Activated T-cell treated with anti-CD3 and anti-CD28 coated beads, Interleukin-2, amount 50 U/mL, for 72 hours (primary cell): Measurements from ENCODE around the gene ALDH9A1. TPM values are rescaled to one million over a fixed set of nuclear protein-coding genes. Genes with fewer than 3 reads are reported as not detected.
A peak's percentile ranks its signal among the peaks of the same experiment; 100 is the strongest.
"Not testable (repeated sequence)": the region's sequence is repeated elsewhere in the genome, so short reads cannot be mapped to it uniquely, and the experiment has no call there.

Source experiments
- ATAC-seq, 2 donors: fragments of 150-1000 bp; cut with Tn5 transposase; replicated peaks in 1 of 2; 2 replicates each; pipeline ENCODE4 v1.10.0; 2021; ENCODE audit warnings: moderate library complexity in 2 of 2, mild to moderate bottlenecking in 1 of 2
- DNase-seq, 2 donors: peaks; one replicate each; pipeline ENCODE4 v3.0.0; 2021 to 2022; ENCODE audit warnings: mixed read lengths in 1 of 2
- H3K27ac Mint-ChIP-seq: one replicate; pipeline ENCODE4 v1.8.0; 2022; ENCODE audit warnings: mild to moderate bottlenecking, moderate library complexity, mixed read lengths
- H3K27me3 Mint-ChIP-seq: one replicate; pipeline ENCODE4 v1.8.0; 2022; ENCODE audit warnings: low read depth, mixed read lengths
- H3K36me3 Mint-ChIP-seq, 2 donors: one replicate each; pipeline ENCODE4 v1.8.0; 2022; ENCODE audit warnings: mixed read lengths in 2 of 2, mild to moderate bottlenecking in 1 of 2; ENCODE audit not compliant: insufficient read depth in 2 of 2
- H3K4me1 Mint-ChIP-seq: one replicate; pipeline ENCODE4 v1.8.0; 2022; ENCODE audit warnings: low read depth, mixed read lengths
- H3K4me3 Mint-ChIP-seq, 2 donors: one replicate each; pipeline ENCODE4 v1.8.0; 2022; ENCODE audit warnings: mild to moderate bottlenecking in 2 of 2, mixed read lengths in 2 of 2, moderate library complexity in 2 of 2
- H3K9me3 Mint-ChIP-seq, 2 donors: one replicate each; pipeline ENCODE4 v1.8.0; 2022; ENCODE audit warnings: mixed read lengths in 2 of 2
- total RNA-seq, 2 donors: library from RNA; stranded (reverse); gene quantifications; one replicate each; pipeline ENCODE4 v1.2.3, GENCODE V29; 2022

Gene ALDH9A1
- 10 to 100 TPM; 28.0 to 38.8 TPM for total RNA-seq

DNA sequence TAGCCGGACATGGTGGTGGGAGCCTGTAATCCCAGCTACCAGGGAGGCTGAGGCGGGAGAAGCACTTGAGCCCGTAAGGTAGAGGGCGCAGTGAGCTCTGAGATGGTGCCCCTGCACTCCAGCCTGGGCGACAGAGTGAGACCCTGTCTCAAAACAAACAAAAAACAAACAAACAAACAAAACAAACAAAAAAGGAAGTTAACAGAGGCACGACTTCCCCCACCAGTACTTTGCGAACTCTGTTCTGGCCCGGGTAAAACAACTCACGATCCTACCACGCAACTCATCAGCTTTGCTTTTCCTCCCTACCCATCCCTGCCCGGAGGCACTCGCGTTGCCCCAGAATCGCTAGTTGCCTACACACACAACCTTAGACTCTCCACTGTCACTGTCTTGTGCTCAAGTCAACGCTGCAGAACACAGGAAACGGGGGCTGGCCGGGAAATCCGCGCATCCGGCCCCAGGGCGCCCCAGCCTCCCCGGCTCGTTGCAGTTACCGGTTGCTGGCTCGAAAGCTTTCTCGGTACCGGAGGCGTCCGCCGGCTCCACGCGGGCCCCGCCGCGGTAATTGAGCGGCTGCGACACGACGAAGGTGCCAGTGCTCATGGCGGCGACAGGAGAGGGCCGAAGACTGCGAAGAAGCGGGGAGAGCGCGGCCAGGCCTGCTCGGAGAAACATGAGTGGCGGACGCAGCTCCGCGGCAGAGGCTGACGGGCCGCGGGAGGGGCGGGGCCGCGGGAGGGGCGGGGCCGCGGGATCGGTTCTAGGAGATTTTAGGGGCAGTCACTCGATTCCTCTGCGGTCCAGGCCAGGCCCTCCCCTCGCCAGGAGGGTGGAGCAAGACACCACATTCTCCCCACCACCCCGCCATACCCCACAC, at the start of gene ALDH9A1:
Gene ALDH9A1 (minus strand): TSS at position 682 of the 880 bp plus-strand sequence. CDS start 4 bp downstream, at position 678.
- ATAC-seq (peak; percentile 93), DNase-seq (peak; percentile 89 to 90)
- H3K9me3 Mint-ChIP-seq, result no peaks in the 10 kb centered on the region
- peaks cover 26% of the 10 kb centered on the region for H3K4me1 Mint-ChIP-seq
- peak within 1 kb of the TSS; percentile 98 to 99 for H3K4me3 Mint-ChIP-seq
- H3K27ac Mint-ChIP-seq, result peak within 1 kb of the TSS; percentile 79
- H3K36me3 Mint-ChIP-seq, result peaks cover 3 to 8% of the 10 kb centered on the region in 2 donors
- no peaks in the 10 kb centered on the region for H3K27me3 Mint-ChIP-seq

- no peaks in the 10 kb centered on the region for H3K27me3 Mint-ChIP-seq
- H3K27ac Mint-ChIP-seq, result peak overlapping the region; percentile 16
- ATAC-seq, result no peak
- H3K9me3 Mint-ChIP-seq, result no peaks in the 10 kb centered on the region
- H3K4me1 Mint-ChIP-seq, result no peaks in the 10 kb centered on the region
- peaks cover 4 to 14% of the 10 kb centered on the region in 2 donors for H3K36me3 Mint-ChIP-seq
- no peak for DNase-seq
- H3K4me3 Mint-ChIP-seq, result no peak overlapping the region
Observed at GRCh38 chr1:165747632-165748447, 49.5 kb upstream of the ALDH9A1 start.

DNA sequence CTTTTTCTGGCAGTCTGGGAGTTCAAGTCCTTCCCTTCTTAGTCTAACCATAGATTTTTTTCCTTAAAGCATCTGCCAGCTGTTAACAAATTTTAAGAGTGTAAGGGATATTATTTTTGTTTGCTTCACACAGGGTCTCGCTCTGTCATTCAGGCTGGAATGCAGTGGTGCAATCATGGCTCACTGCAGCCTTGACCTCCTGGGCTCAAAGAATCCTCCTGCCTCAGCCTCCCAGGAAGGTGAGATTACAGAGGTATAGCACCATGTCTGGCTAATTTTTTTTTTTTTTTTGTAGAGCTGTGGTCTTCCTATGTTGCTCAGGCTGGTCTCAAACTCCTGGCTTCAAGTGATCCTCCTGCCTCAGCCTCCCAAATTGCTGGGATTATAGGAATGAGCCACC, 46.6 kb upstream of the ALDH9A1 start:
- ATAC-seq, H3K4me3 Mint-ChIP-seq, H3K4me1 Mint-ChIP-seq, H3K9me3 Mint-ChIP-seq, DNase-seq, H3K27me3 Mint-ChIP-seq, H3K27ac Mint-ChIP-seq: not testable (repeated sequence)
- peaks cover 9 to 35% of the 10 kb centered on the region in 2 donors for H3K36me3 Mint-ChIP-seq

- H3K27ac Mint-ChIP-seq, result no peak overlapping the region
- peaks cover 5 to 37% of the 10 kb centered on the region in 2 donors for H3K36me3 Mint-ChIP-seq
- no peaks in the 10 kb centered on the region for H3K9me3 Mint-ChIP-seq
- H3K4me1 Mint-ChIP-seq, result no peaks in the 10 kb centered on the region
- H3K27me3 Mint-ChIP-seq, result no peaks in the 10 kb centered on the region
- DNase-seq (no peak), ATAC-seq (no peak)
- H3K4me3 Mint-ChIP-seq, result no peak overlapping the region
Observed at GRCh38 chr1:165742194-165742593, 43.8 kb upstream of the ALDH9A1 start.

DNA sequence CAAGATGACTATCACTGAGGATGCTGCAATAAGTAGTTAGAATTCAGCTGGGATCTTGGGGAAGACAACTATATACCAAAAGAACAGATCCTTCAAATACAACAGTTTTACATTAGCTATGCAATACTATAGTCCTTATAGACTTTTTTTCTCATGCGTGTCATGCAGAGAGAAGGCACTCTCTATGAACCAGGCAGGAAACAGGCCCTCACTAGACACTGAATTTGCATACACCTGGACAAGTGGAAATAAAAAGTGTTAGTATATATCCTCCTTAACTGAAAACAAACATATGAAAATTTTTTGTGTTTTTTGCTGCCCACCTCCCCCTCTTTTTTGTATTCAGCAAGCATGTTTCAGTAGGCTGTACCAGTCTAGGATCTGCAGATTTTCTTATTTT, 40.4 kb upstream of the ALDH9A1 start:
- Mint-ChIP-seq H3K4me3 (no peak overlapping the region), H3K9me3 (no peaks in the 10 kb centered on the region), H3K27me3 (no peaks in the 10 kb centered on the region), H3K4me1 (no peaks in the 10 kb centered on the region), H3K27ac (no peak overlapping the region), H3K36me3 (peaks cover 5 to 33% of the 10 kb centered on the region in 2 donors)
- ATAC-seq, result no peak
- DNase-seq, result no peak

GRCh38 chr1:165737196-165737595, 38.8 kb upstream of the ALDH9A1 start:
- ATAC-seq (no peak), DNase-seq (no peak)
- no peaks in the 10 kb centered on the region for H3K4me1 Mint-ChIP-seq
- H3K36me3 Mint-ChIP-seq, result peaks cover 2 to 21% of the 10 kb centered on the region in 2 donors
- H3K27me3 Mint-ChIP-seq, result no peaks in the 10 kb centered on the region
- H3K27ac Mint-ChIP-seq, result no peak overlapping the region
- no peaks in the 10 kb centered on the region for H3K9me3 Mint-ChIP-seq
- no peak overlapping the region for H3K4me3 Mint-ChIP-seq

- H3K4me3 Mint-ChIP-seq, result no peak overlapping the region
- no peaks in the 10 kb centered on the region for H3K9me3 Mint-ChIP-seq
- no peaks in the 10 kb centered on the region for H3K27me3 Mint-ChIP-seq
- peaks cover 0 to 4% of the 10 kb centered on the region in 2 donors for H3K36me3 Mint-ChIP-seq
- H3K4me1 Mint-ChIP-seq, result no peaks in the 10 kb centered on the region
- H3K27ac Mint-ChIP-seq, result no peak overlapping the region
- no peak for DNase-seq
- no peak for ATAC-seq
Observed at GRCh38 chr1:165734906-165735305, 36.5 kb upstream of the ALDH9A1 start.

DNA sequence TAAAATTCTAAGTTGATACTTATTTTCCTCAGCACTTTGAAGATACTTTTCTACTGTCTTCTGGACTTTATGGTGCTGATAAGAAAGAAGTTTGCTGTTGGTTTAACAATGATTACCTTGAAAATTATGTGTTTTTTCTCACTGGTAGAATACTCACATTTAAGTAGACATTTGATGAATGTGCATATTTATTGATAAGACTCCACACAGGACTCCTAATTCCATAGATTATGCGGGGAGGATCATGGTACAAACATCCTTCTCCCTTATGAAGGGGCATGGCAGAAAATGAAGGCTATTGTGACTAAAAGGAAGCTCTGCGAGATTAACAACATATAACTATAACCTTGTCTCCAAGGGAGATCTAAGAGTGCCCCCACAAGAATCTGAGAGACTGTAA, 28.5 kb upstream of the ALDH9A1 start:
- no peak overlapping the region for H3K4me3 Mint-ChIP-seq
- H3K9me3 Mint-ChIP-seq, result no peaks in the 10 kb centered on the region
- H3K27me3 Mint-ChIP-seq, result no peaks in the 10 kb centered on the region
- H3K36me3 Mint-ChIP-seq, result peaks cover 0 to 6% of the 10 kb centered on the region in 2 donors
- DNase-seq (no peak), ATAC-seq (no peak)
- H3K4me1 Mint-ChIP-seq, result no peaks in the 10 kb centered on the region
- peak overlapping the region; percentile 73 for H3K27ac Mint-ChIP-seq

- ATAC-seq (no peak), DNase-seq (no peak)
- Mint-ChIP-seq H3K27ac (peak overlapping the region; percentile 73), H3K36me3 (peaks cover 0 to 6% of the 10 kb centered on the region in 2 donors), H3K9me3 (no peaks in the 10 kb centered on the region), H3K4me3 (no peak overlapping the region), H3K27me3 (no peaks in the 10 kb centered on the region), H3K4me1 (no peaks in the 10 kb centered on the region)
Observed at GRCh38 chr1:165726169-165726568, 27.8 kb upstream of the ALDH9A1 start.

DNA sequence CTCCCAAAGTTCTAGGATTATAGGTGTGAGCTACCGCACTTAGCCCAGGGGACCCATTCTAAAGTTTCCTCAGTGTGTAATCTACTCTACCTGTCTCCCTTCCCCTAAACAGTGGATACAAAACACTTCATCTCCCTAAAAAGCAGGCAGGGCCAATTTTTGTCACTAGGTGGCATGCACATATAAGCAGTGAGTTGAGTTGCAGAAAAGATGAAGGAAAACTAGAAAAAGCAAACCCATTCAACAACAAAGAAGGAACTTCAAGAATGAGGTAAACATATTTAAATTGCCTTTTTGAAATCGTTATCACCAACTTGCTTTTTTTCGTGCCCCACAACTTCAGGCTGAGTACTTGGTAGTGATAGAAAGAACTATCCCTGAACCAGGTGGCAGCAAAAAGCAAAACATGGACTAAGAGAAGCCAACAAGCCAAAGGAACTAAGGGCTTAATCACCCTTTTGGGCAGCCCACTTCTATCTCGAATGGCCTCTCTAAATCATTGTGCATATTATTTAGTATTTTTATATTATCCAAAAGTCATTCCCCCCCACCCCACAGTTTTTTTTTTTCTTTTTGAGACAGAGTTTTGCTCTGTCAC, 19.7 kb upstream of the ALDH9A1 start:
- Mint-ChIP-seq H3K4me1 (no peaks in the 10 kb centered on the region), H3K9me3 (no peaks in the 10 kb centered on the region), H3K27me3 (no peaks in the 10 kb centered on the region), H3K4me3 (no peak overlapping the region), H3K36me3 (no peaks in the 10 kb centered on the region), H3K27ac (no peak overlapping the region)
- DNase-seq, result peak; percentile 18 to 27
- peak in 1 of 2 donors; percentile 44 for ATAC-seq

DNA sequence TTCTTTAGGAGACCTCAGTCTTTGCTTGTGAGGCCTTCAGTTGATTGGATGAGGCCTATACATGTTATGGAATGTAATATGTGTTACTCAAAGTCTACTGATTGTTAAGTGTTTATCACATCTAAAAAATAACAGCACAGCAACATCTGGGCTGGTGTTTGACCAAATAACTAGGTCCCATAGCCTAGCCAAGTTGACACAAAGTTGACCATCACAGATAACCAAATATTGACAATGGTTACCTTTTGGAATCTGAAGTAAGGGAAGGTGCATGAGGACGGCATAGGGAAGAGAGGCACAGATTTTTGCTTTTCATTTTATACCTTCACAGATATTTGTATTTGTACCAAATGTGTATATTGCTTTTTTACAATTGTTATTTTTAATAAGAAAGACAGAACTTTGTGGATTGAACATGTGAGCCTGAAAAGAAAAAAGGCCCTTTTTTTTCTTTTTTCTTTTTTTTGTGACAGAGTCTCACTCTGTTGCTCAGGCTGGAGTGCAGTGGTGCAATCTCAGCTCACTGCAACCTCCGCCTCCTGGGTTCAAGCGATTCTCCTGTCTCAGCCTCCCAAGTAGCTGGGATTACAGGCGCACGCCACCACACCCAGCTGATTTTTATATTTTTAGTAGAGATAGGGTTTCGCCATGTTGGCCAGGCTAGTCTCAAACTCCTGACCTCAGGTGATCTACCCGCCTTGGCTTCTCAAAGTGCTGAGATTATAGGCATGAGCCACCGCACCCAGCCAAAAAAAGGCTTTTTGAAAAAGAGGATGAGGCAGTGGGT, 18.1 kb upstream of the ALDH9A1 start:
- H3K27ac Mint-ChIP-seq, H3K36me3 Mint-ChIP-seq, DNase-seq, H3K27me3 Mint-ChIP-seq, H3K4me1 Mint-ChIP-seq, ATAC-seq, H3K4me3 Mint-ChIP-seq, H3K9me3 Mint-ChIP-seq: not testable (repeated sequence)

DNA sequence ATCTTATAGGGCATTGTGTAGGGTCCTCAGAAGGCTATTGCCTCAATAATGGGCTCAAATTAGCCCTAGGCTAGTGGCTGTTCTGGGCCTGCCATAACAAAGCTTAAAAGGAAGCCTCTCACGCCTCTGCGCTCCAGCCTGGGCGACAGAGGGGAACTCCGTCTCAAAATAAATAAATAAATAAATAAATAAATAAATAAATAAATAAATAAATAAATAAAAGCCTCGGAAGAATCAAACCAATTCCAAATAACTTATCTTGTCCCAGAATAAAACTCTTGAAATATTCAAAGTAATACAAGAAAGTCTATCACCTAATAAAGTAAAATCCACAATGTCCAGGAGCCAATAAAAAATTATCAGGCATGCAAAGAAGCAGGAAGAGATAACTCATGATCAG, 14.4 kb upstream of the ALDH9A1 start:
- H3K9me3 Mint-ChIP-seq, result no peaks in the 10 kb centered on the region
- H3K36me3 Mint-ChIP-seq, result no peaks in the 10 kb centered on the region
- H3K27ac Mint-ChIP-seq, result no peak overlapping the region
- H3K4me1 Mint-ChIP-seq, result no peaks in the 10 kb centered on the region
- DNase-seq (no peak), ATAC-seq (no peak)
- H3K27me3 Mint-ChIP-seq, result peaks cover 8% of the 10 kb centered on the region
- H3K4me3 Mint-ChIP-seq, result no peak overlapping the region
